Kidney (tissue), 14 donors: ENCODE results near the gene RARRES1. TPM values are rescaled to one million over a fixed set of nuclear protein-coding genes. Genes with fewer than 3 reads are reported as not detected.

Experiments
- DNase-seq, 5 donors: peaks; one replicate each; pipeline ENCODE4 v3.0.0-alpha.2; 2013 to 2020
- FAIRE-seq: peaks from 2 replicates; lab custom pipeline; 2012; peaks lifted over from hg19 to GRCh38; lab: Jason Lieb, UNC
- H3K27ac ChIP-seq, 2 donors: one replicate each; pipeline ENCODE4 v1.7.0; 2013; ENCODE audit warnings: low read depth in 2 of 2, low read length in 2 of 2, inconsistent platforms in 1 of 2
- H3K27me3 ChIP-seq: one replicate; pipeline ENCODE4 v1.7.1; 2013; ENCODE audit warnings: low read length, inconsistent platforms; ENCODE audit not compliant: control insufficient read depth, insufficient read depth
- H3K36me3 ChIP-seq, 3 donors: one replicate each; pipeline versions ENCODE4 v1.7.0 to v1.7.1; 2013; ENCODE audit warnings: low read length in 3 of 3, control low read depth in 1 of 3, inconsistent platforms in 1 of 3; ENCODE audit not compliant: insufficient read depth in 3 of 3, control insufficient read depth in 2 of 3
- H3K4me1 ChIP-seq, 3 donors: one replicate each; pipeline versions ENCODE4 v1.7.0 to v1.7.1; 2013; ENCODE audit warnings: low read length in 3 of 3, inconsistent platforms in 1 of 3, low read depth in 1 of 3; ENCODE audit not compliant: control insufficient read depth in 2 of 3, insufficient read depth in 2 of 3
- H3K4me3 ChIP-seq, 3 donors: one replicate each; pipeline versions ENCODE4 v1.7.0 to v1.8.1; 2013; ENCODE audit warnings: low read length in 3 of 3, control low read depth in 1 of 3, inconsistent platforms in 1 of 3
- H3K9ac ChIP-seq, 3 donors: one replicate each; pipeline versions ENCODE4 v1.7.0 to v1.7.1; 2013; ENCODE audit warnings: low read length in 3 of 3, control low read depth in 1 of 3, inconsistent platforms in 1 of 3
- H3K9me3 ChIP-seq, 3 donors: one replicate each; pipeline versions ENCODE4 v1.7.0 to v1.7.1; 2013; ENCODE audit warnings: low read length in 3 of 3, control low read depth in 1 of 3, inconsistent platforms in 1 of 3; ENCODE audit not compliant: control insufficient read depth in 2 of 3, insufficient read depth in 1 of 3
- CTCF ChIP-seq: IDR thresholded peaks from 3 replicates; pipeline ENCODE4 v1.5.1; 2012; ENCODE audit warnings: mild to moderate bottlenecking, moderate library complexity, borderline replicate concordance; ENCODE audit not compliant: insufficient read depth; ENCODE audit errors: extremely low read depth
- intact Hi-C: fragments of 100-400 bp; cut with DNase I; formaldehyde crosslinking; loops from one replicate; pipeline ENCODE4 v1.11.1; 2022
- polyA plus RNA-seq: library from polyadenylated mRNA; stranded (reverse); fragments of 350-450 nt; fragmentation: Illumina TruSeq; extraction: RNeasy Lipid Tissue Mini Kit (QIAGEN cat#74804); gene quantifications from one replicate; pipeline ENCODE4 v1.2.3, GENCODE V29; 2014; ENCODE audit warnings: low read depth, low replicate concordance; ENCODE audit not compliant: insufficient read depth
- total RNA-seq: library from RNA; stranded (reverse); fragmentation: NEBNext Ultra II Directional; extraction: Animal tissue kit (Norgen Biotek cat#: 25700); gene quantifications from one replicate; pipeline ENCODE4 v1.2.1, GENCODE V29; 2021
- donor health status: control.
- donor health status: control.
- donor health status: control.
- donor health status: control.
- donor health status: control.
- donor health status: DM: yes; HTN: yes; CAD: no.
- donor health status: Normal renal cell carcinoma (clear cell type).

Gene RARRES1
- total and polyA plus RNA-seq, 2 donors from 2014 or later = 10.3 to 94.0 TPM

- Histone ChIP-seq H3K27ac (no peak overlapping the region), H3K9ac (no peak overlapping the region), H3K27me3 (no peaks in the 10 kb centered on the region), H3K9me3 (no peaks in the 10 kb centered on the region), H3K36me3 (no peaks in the 10 kb centered on the region), H3K4me1 (peaks cover 10 to 16% (median 14%) of the 10 kb centered on the region in 3 donors), H3K4me3 (no peak overlapping the region)
- FAIRE-seq = no peak
- TF ChIP-seq CTCF = no peak
- DNase-seq = no peak
- intact Hi-C loops = no loop called here
Observed at GRCh38 chr3:158773166-158773565, 40.9 kb upstream of the RARRES1 start.

GRCh38 chr3:158771982-158772381 is 39.7 kb upstream of the RARRES1 start:
- Histone ChIP-seq H3K27me3 (no peaks in the 10 kb centered on the region), H3K4me3 (no peak overlapping the region), H3K27ac (no peak overlapping the region), H3K9ac (no peak overlapping the region), H3K36me3 (no peaks in the 10 kb centered on the region), H3K4me1 (peaks cover 12 to 20% (median 15%) of the 10 kb centered on the region in 3 donors), H3K9me3 (no peaks in the 10 kb centered on the region)
- no peak for TF ChIP-seq CTCF
- DNase-seq = no peak
- FAIRE-seq = no peak
- intact Hi-C loops = no loop called here

- DNase-seq = no peak
- Histone ChIP-seq H3K27me3 (no peaks in the 10 kb centered on the region), H3K9me3 (no peaks in the 10 kb centered on the region), H3K27ac (no peak overlapping the region), H3K36me3 (no peaks in the 10 kb centered on the region), H3K4me1 (peaks cover 12 to 20% (median 15%) of the 10 kb centered on the region in 3 donors), H3K4me3 (no peak overlapping the region), H3K9ac (no peak overlapping the region)
- FAIRE-seq = no peak
- no peak for TF ChIP-seq CTCF
- intact Hi-C loops = no loop called here
Observed at GRCh38 chr3:158771577-158771976, 39.3 kb upstream of the RARRES1 start.

- H3K27ac ChIP-seq = no peak overlapping the region
- FAIRE-seq (no peak), DNase-seq (no peak)
- intact Hi-C loops = no loop called here
- H3K4me3 ChIP-seq = no peak overlapping the region
- H3K9me3 ChIP-seq = no peaks in the 10 kb centered on the region
- H3K36me3 ChIP-seq = no peaks in the 10 kb centered on the region
- no peak for TF ChIP-seq CTCF
- H3K27me3 ChIP-seq = no peaks in the 10 kb centered on the region
- H3K9ac ChIP-seq = no peak overlapping the region
- peaks cover 12 to 20% (median 15%) of the 10 kb centered on the region in 3 donors for H3K4me1 ChIP-seq
Observed at GRCh38 chr3:158770741-158771350, 38.6 kb upstream of the RARRES1 start.
